Measurements from ENCODE around the gene KPNB1.

GRCh38 chr17:47703191-47703591, 53.5 kb downstream of the KPNB1 start:
- TF ChIP-seq CTCF (IDR thresholded peaks at IDR 0.05) (no peak), POLR2A (IDR thresholded peaks at IDR 0.05) (no peak)

Data from thyroid gland (tissue), 4 donors.